Activated CD8-positive, alpha-beta memory T cell treated with anti-CD3 and anti-CD28 coated beads, Interleukin-2, amount 50 U/mL, for 1 hour (primary cell): ENCODE data around the gene GMCL2.

Experiments
- DNase-seq: peaks from one replicate; pipeline ENCODE4 v3.0.0-alpha.2; 2020; ENCODE audit errors: extremely low read depth

Gene GMCL2

DNA sequence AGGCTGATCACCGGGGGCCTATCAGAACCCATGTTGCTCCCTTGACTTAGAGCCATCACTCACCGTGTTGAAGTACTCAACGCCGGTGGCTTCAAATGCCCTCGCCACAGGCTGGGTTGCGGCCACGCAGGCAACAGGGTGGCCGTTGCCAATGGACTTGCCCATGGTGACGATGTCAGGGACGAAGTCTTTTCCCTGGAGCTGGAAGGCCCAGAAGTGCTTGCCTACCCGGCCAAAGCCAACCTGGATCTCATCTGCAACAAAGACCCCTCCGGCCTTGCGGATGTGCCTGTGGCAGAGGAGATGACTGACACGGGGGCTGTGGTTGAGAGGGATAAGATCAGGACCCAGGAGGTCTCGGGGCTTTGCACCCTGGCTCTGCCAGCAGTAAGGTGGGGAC is 35.1 kb upstream of the GMCL2 start:
- DNase-seq = no peak

DNA sequence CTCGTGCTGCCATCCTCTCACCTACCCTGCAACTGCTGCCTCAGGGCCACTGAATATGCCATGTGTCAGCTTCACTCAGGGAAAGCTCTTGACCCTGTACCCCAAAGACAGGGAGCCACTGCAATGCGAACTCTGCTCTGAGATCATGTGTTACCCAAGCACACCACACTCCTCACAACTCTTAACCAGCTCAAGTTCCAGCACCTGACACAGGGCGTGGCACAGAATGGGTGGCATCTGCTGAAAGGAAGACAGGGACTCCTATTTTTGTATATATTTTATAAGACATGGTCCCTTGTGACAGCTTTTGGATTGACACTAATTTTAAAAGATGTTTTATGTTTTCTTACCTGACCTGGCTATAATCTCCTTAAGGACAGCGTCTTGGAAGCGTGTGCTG is 34.7 kb upstream of the GMCL2 start:
- no peak for DNase-seq

DNA sequence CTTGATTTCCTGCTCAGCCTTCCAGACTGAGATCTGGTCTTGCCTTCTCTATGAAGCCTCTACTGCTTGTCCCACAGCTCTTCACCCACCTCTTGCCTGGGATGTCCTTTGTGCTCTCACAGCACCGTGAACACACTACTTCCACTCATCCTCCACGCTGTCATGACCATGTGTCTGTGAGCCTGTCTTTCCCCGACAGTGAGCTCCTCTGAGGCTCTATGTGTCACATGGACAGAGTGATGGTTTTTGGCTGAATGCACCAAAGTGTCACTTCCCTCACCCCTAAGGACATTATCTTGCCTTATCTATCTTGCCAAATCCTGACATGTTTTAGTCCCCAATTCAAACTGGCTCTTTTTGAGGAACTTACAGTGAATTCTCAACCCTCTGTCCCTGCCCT is 34.1 kb upstream of the GMCL2 start:
- DNase-seq = no peak

DNA sequence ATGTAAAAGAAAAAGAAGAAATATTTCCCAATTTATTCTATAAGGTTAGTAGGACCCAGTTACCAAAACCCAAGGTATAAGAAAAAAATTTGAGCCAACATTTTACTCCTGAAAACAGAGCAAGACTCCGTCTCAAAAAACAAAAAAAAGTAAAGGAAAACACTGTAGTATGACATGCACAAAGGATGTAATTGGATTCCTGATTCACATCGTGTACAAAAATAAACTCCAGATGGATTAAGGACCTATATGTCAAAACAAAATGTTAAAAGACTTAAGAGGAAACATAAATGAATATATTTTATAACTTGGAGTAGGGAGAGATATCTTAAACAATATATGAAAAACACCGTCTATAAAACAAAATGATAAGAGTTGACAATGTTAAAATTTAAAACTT is 31.7 kb upstream of the GMCL2 start:
- DNase-seq = no peak

DNA sequence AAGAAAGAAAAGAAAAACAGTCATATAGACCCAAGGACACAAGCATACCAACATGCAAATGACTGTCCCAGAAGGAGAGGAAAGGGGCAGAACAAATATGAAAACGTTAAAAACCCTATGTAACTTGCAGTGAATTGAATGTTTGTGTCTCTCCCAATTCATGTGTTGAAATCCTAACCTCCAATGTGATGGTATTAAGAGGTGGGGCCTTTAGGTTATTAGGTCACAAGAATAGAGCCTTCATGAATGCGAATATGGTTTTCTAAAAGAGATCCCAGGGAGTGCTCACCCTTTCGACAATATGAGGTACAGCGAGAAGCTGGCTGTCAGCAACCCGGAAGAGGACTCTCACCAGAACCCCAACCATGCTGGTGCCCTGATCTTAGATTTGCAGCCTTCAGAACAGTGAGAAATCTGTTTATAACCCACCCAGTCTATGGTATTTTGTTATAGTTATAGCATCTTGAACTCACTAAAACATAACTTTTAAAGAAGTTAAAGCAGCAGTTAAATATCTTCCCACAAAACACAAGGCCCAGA is 31.1 kb upstream of the GMCL2 start:
- no peak for DNase-seq

DNA sequence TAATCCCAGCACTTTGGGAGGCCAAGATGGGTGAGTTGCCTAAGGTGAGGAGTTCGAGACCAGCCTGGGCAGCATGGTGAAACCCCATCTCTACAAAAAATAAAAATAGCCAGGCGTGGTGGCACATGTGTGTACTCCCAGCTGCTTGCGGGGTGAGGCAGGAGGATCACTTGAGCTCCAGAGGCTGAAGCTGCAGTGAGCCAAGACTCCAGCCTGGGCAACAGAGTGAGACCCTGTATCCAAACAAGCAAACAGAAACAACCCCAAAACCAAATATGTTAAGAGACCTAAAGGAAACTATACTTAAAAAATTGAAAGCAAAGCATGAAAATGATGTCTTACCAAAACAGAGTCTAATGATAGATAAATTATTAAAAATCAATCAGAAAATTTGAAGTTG is 29.6 kb upstream of the GMCL2 start:
- no peak for DNase-seq

DNA sequence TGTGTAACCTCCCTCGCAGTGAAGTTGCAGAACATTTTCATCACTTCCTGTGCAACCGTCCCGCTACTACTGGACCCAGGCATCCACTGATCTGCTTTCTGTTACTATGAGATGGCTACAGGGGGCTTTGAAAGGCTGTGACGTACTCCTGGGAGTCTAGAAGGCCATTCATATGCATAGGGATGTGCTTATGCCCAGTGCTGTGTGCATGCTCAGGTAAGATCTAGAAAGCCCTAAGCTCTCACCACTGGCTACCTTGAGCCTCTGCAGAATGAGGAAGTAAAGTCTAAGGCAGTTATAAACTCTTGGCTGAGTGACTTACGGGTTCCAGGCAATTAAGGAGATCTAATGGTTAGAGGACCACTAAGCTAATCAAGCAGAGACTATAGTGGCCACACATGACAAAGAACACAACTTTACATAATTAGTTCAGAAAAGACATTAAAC is 28.9 kb upstream of the GMCL2 start:
- DNase-seq = no peak

DNA sequence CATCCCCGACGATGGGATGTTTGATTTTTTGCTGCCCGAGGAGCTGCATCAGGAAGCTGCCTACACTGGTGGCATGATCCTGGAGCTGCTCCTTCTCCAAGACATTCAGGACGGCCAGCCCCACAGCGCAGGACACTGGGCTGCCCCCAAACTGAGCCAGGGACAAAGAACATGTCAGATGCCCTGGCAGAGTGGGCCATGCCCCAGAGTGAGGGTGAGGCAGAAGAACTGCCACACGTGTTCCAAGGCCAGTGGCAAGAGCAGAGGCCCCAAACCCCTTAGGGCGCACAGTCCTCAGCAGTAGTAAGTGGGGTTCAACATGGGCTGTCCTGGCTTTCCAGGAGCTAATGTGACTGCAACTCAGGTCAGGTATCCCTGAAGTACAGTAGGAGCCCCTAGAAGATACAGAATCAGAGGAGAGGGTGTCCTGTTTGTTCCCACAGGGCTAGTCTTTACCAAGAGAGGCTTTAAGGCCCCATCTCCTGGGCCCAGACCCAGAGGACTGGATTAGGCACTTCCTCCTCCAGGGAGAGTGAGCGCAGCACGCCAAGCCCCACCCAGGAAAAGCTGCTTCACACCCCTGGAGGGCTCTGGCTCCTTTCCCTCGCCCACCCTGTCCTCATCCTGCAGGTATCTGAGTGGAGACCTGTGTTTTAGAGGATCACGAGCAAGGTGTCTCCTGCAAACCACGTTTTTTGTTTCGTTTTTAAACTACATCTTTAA is 28.3 kb upstream of the GMCL2 start:
- DNase-seq = no peak

DNA sequence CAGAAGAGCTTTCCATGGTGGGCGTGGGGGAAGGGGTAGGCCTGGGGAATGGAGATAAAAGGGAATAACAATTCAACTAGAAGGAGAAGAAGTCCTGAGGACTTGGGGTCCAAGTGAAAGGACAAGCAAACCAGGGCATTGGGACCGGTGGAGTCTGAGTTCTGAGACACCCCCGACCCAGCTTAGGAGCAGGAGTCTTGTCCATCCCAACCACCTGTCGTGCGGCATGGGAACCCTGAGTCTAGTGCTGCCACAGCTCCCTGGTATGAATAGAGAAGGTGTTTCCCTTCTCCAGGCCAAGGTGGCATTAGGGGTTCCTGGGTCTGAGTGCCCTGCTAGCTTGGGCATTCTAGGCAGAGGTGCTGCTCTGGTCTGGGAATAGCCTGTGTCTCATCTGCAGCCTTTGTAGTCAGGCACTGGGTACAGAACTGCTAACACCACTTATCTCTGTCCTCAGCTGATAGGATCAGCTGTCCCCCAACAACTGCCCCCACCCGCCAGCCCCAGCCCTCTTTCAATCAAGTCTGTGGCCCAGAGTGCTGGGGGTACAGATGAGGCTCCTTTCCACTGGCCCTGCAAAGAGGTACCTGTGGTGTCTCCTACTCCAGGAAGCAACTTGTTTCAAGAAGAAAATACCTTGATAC is 27.1 kb upstream of the GMCL2 start:
- no peak for DNase-seq

DNA sequence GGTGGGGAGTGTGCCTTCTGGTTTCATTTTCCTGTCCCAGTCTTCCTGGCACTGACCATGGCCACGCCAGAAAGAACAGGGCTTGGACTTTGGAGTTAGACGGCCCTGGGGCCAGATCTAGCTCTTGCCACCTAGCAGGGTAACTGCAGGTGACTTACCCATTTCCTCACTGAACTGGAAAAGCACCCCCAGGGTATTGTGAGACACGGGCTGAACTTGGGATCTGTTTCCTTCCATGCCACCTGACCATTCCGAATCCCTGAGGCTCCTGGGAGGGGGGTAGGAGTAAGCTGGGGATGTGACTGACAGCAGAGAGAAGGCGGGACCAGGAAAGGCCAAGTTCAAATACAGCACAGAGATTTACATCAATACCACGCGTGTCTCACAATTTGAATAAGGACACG is 26.6 kb upstream of the GMCL2 start:
- no peak for DNase-seq

DNA sequence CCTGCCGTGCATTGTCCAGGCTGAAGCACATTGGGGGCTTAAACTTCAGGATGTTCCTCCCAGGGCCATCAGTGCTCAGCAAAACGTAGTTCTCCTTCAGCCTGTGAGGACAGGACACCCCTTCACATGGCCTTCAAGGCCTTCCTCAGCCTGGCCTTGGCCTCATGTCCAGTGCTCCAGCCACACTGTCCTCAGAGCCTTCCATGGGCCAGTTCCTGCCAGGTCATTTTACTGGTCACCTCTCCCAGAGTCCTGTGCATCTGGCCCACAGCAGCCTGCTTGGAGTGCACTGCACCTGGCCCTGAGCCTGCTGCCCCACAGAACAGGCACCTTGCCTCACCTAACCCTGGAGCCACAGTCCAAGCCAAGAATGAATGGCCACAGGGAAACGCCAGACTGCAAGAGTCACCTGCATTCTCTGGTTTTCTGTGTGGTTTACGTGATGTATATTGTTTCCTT is 25.9 kb upstream of the GMCL2 start:
- no peak for DNase-seq

DNA sequence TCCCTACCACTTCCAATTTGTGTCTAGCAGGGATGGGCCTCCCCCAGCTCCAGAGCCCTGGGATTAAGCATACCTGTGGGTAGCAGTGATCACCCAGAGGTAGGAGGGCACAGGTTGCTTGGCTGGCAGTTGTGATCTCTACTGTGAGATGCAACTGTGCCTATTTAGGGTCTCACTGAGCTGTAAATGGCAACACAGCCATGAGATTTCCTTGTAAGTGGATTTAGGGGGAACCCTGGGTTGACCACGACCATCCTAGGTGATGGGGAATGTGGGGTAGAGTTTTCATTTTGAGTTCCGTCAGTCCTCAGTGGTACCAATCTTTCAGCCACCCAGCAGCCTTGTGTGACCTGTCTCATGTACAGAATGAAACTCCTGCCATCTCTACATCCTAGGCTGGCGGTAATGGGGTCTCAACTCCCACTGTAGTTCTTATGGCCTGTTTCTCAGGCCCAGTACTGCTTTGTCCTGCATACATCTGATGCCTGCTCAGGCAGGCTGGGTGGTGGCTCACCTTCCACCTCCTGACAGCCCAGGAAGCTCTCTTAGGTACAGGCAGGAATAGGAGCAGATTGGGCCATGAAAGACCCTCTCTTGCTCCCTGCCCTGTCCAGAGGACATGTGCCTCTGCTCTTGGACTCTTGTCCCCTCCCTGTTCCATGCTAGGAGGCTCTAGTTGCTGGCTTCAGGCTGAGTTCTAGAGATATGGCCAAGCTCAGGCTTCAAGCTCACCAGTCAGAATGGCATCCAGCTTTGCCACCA is 25.3 kb upstream of the GMCL2 start:
- no peak for DNase-seq

DNA sequence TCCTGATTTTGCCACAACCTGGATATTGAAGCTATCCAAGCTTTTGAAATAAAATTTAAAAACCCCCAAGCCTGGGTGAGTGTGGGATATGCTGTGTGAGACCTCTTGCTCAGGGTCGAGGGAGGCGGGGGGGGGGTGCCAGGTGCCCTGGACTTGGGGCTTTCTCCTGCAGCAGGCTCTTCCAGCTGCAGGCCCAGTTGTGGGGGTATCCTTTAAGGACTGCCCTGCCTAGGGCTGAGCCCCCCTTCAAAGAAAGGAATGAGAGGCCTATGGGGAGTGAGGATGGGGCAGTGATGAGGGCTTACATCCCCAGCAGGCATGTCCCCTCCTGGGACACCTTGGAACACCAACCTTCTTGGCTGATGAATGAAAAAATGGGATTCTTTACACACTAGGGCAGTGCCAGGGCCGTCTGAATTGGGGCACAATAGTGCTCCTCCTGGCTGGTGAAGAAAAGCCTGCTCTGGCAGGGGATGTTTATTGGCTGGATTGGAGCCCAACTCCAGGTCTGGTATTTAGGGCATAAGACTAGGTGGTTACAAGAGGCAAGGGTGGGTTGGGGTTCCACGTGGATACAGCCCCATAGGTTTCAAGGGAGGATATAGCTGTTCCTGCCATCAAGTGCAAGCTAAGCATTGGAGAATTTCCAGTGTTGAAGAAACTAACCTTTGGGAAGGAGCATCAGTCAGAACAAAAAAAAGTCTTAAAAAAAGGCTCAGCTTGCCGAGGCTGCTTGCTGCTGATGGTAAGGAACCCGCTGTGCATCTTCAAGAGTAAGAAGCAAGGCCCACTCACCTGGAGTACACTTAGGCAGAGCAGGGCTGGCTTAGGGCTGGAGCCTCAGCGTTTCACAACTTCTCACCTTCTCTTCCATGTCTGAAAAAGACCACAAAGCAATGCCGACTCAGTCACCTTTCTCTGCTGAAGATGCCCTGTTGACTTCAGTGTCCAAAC is 24.2 kb upstream of the GMCL2 start:
- no peak for DNase-seq

DNA sequence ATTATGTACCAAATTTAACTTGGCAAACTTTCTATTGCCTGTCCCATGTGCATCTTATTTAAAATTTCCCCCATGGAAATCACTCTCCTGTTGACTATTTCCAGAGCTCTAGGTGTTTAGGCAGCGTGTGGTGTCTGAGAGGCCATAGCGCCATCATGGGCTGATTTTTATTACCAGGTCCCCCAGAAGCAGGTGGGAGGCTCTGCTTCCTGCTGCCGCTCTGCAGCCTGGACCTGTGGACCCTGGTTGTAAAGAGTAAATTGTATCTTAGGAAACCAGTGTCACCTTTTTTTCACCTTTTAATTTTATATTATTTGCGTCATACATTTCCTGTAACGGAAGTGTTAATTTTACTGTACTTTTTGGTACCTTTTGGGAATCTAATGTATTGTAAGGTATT is 23.5 kb upstream of the GMCL2 start:
- DNase-seq = no peak

DNA sequence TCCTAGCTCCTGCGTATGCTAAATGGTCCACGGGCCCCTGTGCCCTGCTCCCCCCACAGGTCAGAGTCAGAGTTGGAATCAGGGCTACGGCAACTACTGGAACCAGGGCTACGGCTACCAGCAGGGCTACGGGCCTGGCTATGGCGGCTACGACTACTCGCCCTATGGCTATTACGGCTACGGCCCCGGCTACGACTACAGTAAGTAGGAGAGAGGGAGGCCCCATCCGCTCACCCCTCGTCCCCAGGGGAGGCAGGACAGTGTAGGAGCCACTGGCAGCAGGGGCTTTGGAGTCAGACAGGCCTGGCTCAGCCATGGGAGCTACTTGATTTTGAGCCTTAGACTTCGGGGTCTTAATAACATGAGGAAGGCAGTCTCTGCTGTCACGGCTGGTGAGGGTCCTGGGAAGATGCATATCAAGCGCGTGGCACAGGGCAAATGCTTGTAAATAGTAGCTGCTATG is 22.9 kb upstream of the GMCL2 start:
- DNase-seq = no peak

DNA sequence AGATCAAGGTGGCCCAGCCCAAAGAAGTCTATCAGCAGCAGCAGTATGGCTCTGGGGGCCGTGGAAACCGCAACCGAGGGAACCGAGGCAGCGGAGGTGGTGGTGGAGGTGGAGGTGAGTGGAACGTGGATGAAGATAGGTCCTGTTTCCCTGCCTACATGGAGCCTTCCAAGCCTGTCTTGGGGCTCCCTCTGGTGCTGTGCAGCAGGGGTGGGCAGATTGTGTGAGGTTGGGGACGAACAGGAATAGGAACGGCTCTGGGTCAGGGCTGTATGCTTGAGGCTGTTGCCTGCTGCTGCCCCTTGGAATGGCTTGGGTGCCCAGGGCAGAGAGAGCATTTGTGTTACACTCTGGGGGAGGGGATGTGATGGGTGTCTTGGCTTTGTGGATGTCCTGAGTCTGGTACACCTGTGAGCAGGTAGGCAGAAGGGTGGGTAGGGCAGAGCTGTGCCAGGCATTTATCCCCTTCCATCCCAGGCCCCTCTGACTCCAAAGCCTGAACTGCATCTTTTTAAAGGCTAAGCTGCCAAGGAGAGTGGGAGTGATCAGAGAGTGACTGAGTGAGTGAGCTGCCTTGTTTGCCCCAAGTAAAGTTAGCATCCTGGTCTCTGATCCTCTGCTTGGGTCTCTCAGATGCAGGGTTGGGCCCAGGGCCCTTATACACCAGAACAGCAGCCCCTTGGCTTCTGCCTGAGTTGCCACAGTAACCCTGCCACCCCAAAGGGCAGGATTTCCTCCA is 22.3 kb upstream of the GMCL2 start:
- no peak for DNase-seq

DNA sequence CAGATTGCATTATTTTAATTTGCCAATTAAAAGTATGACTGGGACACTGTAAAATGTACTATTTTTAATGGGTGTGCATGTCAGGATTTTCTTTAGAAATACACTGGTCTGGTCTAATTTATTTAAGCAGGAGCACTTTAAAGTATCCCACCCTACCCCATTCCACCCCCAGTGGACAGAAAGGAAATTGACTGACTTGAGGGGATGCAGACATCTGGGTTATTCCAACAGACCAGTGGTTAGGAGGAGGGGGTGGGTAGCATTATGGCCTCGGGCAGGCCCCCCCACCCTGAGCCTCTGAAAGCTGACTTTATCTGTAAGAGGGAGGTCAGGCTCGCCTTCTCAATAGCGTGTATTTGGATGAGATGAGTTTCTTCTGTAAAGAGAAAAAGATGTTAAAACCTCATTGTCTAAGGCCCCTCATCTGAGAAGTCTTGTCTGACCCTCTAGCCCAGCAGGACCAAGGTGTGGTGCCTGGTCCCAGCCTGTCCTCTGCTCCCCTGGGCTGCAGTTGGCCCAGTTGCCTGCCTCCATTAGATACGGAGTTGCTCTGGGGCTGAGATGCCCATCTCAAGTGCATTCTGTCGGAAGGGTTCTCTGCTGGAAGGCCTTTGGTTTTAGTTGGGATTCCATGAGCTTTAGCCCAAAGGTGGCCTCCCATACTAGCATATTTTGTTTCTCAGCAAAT is 21.5 kb upstream of the GMCL2 start:
- DNase-seq = no peak

DNA sequence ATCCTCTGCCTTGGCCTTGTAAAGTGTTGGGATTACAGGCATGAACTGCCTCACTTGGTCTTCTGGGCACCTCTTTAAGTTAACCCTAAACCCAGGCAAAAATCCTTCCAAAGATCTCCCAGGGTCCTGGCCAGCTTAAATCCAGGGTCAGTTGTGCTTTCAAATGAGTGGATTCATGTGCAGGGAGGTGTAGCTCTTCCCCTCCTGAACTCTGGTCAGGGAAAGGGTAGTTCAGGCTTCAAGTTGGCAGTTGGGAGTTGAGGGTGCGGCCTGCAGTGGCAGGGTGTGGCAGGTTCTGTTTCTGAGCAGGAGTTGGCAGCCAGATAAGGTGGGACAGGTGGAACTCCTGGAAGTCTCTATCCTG is 20.7 kb upstream of the GMCL2 start:
- DNase-seq = no peak

DNA sequence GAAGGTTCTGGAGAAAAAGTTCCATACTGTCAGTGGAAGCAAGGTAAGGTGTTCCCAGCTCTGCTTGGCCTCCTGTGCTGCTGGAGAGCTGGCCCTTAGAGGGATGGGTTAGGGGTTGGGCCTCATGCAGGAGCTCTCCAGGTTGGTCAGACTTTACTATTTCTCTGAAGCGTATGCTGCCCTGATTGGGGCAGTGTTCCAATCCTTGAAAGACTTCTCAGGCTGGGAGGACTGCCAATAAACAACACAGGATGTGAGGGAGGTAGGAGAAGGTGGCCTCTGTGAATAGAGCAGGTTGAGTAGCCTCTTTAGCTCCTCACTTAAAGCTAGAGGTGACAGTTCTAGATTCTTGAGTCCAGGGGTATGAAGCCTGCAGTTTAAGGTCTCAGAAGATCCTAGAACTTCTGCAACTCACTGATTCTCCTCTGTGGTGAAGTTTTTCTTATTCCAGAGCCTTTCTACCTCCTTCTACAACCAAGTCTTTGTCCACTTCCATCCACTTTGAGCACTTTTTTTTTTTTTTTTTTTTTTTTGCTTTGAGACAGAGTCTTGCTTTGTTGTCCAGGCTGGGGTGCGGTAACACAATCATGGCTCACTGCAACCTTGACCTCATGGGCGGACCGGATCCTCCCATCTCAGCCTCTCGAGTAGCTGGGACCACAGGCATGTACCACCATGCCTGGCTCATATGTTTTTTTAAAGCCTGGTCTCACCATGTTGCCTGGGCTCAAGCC is 20.2 kb upstream of the GMCL2 start:
- no peak for DNase-seq
